ENCODE data around the gene DNLZ.

The DNLZ gene

DNA sequence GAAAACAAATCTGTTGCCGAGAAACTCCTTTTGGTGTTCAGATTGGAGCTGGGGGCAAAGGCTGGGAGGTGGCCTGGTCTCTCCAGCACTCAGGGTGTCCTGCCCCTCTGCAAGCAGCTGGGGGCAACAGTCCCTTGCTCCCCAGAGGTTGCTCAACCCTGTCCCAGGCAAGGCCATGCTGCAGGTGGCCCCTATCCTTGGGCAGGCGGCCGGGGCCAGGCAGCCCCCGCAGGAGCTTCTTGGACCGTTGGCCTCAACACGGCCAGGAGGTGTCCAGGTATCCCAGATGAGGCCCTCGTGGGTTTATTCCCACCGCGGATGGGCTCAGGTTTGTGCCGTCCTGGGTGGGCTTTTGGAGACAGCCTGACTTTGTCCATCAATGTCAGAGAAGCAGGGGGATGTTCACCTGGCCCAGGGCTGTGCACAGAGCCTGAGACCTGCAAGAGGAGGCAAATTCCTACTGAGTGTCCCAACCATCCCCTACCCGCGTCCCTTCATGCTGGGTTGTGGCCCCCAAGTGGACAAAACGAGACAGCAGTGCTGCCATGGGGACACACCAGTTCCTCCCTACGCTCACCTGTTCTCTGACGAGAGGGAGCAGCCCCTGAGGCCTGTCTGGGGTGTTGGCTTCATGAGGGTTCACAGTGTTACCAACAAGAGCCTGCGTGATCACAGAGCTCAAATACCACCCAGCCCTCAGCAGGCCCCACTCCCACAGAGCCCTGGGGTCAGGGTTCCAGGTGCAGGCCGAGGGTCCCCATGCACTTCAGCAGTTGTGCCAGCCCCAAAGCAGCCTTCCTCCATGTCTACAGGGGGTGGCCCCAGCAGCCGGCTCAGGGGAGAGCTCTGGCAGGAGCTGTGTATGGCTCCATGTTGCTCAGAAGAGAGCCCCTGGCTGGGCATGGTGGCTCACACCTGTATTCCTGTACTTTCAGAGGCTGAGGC lies 50.2 kb downstream of the DNLZ start:
- no peak for DNase-seq

- DNase-seq, result peak; percentile 63
Measured at GRCh38 chr9:136312436-136312835, 51.1 kb downstream of the DNLZ start.

DNA sequence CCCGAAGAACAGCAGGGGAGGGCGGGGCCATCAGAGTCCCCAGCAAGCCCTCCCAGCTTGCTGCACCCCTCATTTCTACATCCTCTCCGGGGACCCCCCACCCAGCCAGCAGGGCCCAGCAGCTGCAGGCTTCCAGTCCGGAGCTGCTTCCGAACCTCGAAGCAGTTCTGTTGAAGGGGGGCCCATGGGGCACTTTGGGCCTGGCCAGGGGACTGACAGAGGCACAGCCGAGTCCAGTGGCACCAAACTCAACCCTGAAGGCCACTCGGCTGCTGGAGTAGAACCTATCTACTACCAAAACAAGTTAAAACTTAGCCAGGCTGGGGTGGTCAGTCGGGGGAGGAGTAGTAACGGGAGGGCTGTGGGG lies 51.6 kb downstream of the DNLZ start:
- DNase-seq, result no peak

DNA sequence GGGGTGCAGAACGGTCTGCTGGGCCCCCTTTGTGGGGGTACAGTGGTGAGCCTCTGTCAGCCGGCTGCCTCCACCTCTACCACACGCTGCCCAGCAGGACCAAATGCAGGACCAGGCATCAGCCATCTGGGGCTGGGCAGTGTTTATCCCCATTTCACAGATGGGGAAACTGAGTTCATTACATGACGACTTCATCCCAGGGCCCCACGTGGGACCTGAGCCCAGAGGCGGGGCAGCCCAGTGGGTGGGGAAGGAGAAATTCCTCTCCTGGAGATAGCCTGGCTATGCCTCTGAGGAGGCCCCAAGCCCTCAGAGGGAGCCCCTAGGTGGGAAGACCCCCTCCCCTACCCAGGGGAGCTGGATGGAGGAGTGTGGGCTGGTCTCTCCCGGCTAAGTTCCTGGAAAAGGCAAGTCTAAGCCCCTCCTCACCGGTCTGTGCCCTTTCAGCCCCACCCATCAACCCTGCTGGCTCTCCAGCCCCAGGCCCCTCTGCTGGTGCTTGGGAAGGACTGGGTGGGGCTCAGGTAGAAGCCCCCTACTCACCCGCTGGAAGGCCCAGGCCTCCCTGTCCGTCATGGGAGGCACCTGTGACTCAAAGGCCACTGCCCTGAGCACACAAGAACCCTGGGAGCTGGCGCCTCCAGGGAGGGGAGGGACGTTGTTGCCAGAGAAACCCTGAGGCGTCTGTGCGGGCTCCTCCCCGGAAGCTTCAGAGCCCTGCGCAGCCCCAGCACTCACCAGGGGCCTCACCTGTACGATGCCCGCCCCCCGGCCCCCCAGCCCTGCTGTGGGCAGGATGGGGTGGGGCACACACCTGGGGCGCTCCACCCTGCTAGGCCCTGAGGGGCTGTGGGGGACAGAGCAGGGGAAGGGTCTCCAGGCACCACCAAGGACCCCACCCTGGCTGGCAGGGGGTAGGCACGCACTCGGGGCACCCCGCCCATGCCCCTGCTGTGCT lies 52.2 kb downstream of the DNLZ start:
- peak; percentile 43 for DNase-seq

GRCh38 chr9:136310273-136311030 lies 53.1 kb downstream of the DNLZ start:
- no peak for DNase-seq

GRCh38 chr9:136309806-136310220 lies 53.7 kb downstream of the DNLZ start:
- no peak for DNase-seq
